ENCODE results near the gene PLCH1. TPM values are rescaled to one million over a fixed set of nuclear protein-coding genes. Genes with fewer than 3 reads are reported as not detected.

The PLCH1 gene
- total RNA-seq, 1 experiment from 2014 or later, result 3.8 TPM

DNA sequence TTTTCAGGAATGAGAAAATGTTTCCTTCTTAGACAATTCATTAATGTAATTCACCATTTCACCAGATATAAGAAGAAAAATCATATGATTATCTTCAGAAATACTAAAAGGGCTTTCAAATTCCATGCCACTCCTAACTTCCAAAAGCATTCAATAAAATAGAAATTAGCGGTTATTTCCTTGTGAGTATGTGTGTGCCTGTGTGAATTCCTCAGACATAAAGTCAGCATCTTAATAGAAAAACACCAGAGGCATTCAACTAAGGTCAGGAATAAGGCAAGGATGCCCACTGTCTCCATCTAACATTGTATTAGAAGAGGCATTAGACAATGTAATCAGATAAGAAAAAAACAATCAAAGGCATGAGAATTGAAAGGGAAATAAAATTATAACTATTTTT is 88.4 kb downstream of the PLCH1 start:
- no TSS peak for BruUV-seq (replicated peaks)

More for the DNA sequence above, 88.4 kb downstream of the PLCH1 start:
- ChIA-PET CTCF (no interaction called here), RAD21 (ENCODE audit: low non-redundant PET in 1 of 2, low total read pairs in 2 of 2, uncharacterized antibody in 2 of 2, unreplicated experiment in 2 of 2) (no interaction called here), POLR2A (no interaction called here)
- Histone ChIP-seq H3K4me1 (ENCODE audit: control insufficient read depth in 1 of 2, insufficient read depth in 2 of 2, low read length in 2 of 2) (no peaks in the 10 kb centered on the region), H4K20me1 (ENCODE audit: insufficient read depth) (no peaks in the 10 kb centered on the region), H3K4me2 (ENCODE audit: low read length) (no peak overlapping the region), H3K9me2 (ENCODE audit: insufficient read depth) (no peaks in the 10 kb centered on the region), H2AFZ (ENCODE audit: low read depth, low read length, poor library complexity, severe bottlenecking) (no peak overlapping the region), H3K9ac (ENCODE audit: low read length) (no peak overlapping the region), H3K27ac (ENCODE audit: low read depth, low read length) (no peak overlapping the region), H3K36me3 (ENCODE audit: control insufficient read depth in 1 of 2, insufficient read depth in 2 of 2, low read length in 2 of 2) (no peaks in the 10 kb centered on the region), H3K27me3 (ENCODE audit: insufficient read depth, low read length) (no peaks in the 10 kb centered on the region), H3K79me2 (ENCODE audit: insufficient read depth, low read length) (no peaks in the 10 kb centered on the region), H3K4me3 (replicated peaks in 1 of 2; ENCODE audit: low read depth in 1 of 2, low read length in 2 of 2) (no peak overlapping the region), H3K9me3 (ENCODE audit: control insufficient read depth in 1 of 2, insufficient read depth in 1 of 2, low read depth in 1 of 2, low read length in 2 of 2) (no peaks in the 10 kb centered on the region)
- TF ChIP-seq CTCF (IDR thresholded peaks at IDR 0.05 in 2 of 3, conservative IDR thresholded peaks at IDR 0.05 in 1 of 3; ENCODE audit: borderline replicate concordance in 1 of 3, insufficient read depth in 1 of 3, low read depth in 2 of 3, low read length in 2 of 3) (no peak), SRF (IDR thresholded peaks at IDR 0.05; ENCODE audit: low read depth) (no peak), YY1 (IDR thresholded peaks at IDR 0.05; ENCODE audit: extremely low read depth, insufficient replicate concordance, low read depth, low read length) (no peak), SIN3A (IDR thresholded peaks at IDR 0.05; ENCODE audit: low read depth) (no peak), RAD21 (IDR thresholded peaks at IDR 0.05; ENCODE audit: low read depth) (no peak), EGR1 (IDR thresholded peaks at IDR 0.05; ENCODE audit: low read depth) (no peak)
- no peak for DNase-seq (ENCODE audit: low read depth, low spot score)
- no peak for ATAC-seq
- intact Hi-C loops (cut with micrococcal nuclease), result no loop called here
